GM08714 (cell line): Measurements from ENCODE around the gene FBLN7.

Source experiments
- H3K4me3 ChIP-seq: fragments of 200-500 bp; sonication (Bioruptor generic); 2 replicates; pipeline ENCODE4 v1.5.1; 2014; ENCODE audit warnings: mild to moderate bottlenecking, low read length, inconsistent platforms
- ZNF274 ChIP-seq: IDR thresholded peaks from 2 replicates; pipeline ENCODE4 v1.6.1; 2012; ENCODE audit warnings: mild to moderate bottlenecking, low read depth, low read length

FBLN7 gene

GRCh38 chr2:112149194-112149593, 11.0 kb downstream of the FBLN7 start:
- TF ChIP-seq ZNF274, result no peak

GRCh38 chr2:112149866-112150435, 11.8 kb downstream of the FBLN7 start:
- TF ChIP-seq ZNF274, result no peak
- no peak overlapping the region for H3K4me3 ChIP-seq

More at GRCh38 chr2:112149194-112149593, 11.0 kb downstream of the FBLN7 start:
- no peak overlapping the region for H3K4me3 ChIP-seq

- no peak overlapping the region for H3K4me3 ChIP-seq
- no peak for TF ChIP-seq ZNF274
These were observed 12.3 kb downstream of the FBLN7 start for GRCh38 chr2:112150447-112150846.

GRCh38 chr2:112150851-112151250, 12.7 kb downstream of the FBLN7 start:
- H3K4me3 ChIP-seq, result no peak overlapping the region
- TF ChIP-seq ZNF274, result no peak

- H3K4me3 ChIP-seq, result no peak overlapping the region
- TF ChIP-seq ZNF274, result no peak
These were observed 13.1 kb downstream of the FBLN7 start for GRCh38 chr2:112151271-112151670.

- no peak for TF ChIP-seq ZNF274
- no peak overlapping the region for H3K4me3 ChIP-seq
These were observed 13.7 kb downstream of the FBLN7 start for GRCh38 chr2:112151701-112152440.

- H3K4me3 ChIP-seq, result no peak overlapping the region
- TF ChIP-seq ZNF274, result no peak
These were observed 14.4 kb downstream of the FBLN7 start for GRCh38 chr2:112152476-112153178.

GRCh38 chr2:112153179-112153490, 14.9 kb downstream of the FBLN7 start:
- no peak overlapping the region for H3K4me3 ChIP-seq
- TF ChIP-seq ZNF274, result no peak

- no peak overlapping the region for H3K4me3 ChIP-seq
- no peak for TF ChIP-seq ZNF274
These were observed 15.3 kb downstream of the FBLN7 start for GRCh38 chr2:112153501-112153900.

- no peak overlapping the region for H3K4me3 ChIP-seq
- no peak for TF ChIP-seq ZNF274
These were observed 16.3 kb downstream of the FBLN7 start for GRCh38 chr2:112154246-112155117.

- no peak for TF ChIP-seq ZNF274
- H3K4me3 ChIP-seq, result no peak overlapping the region
These were observed 17.4 kb downstream of the FBLN7 start for GRCh38 chr2:112155331-112156151.

- TF ChIP-seq ZNF274, result no peak
- no peak overlapping the region for H3K4me3 ChIP-seq
These were observed 18.2 kb downstream of the FBLN7 start for GRCh38 chr2:112156152-112156986.

- no peak overlapping the region for H3K4me3 ChIP-seq
- no peak for TF ChIP-seq ZNF274
These were observed 19.3 kb downstream of the FBLN7 start for GRCh38 chr2:112157472-112157871.
